Neural cell (in vitro differentiated cells): ENCODE data around the gene PDLIM3. TPM values are rescaled to one million over a fixed set of nuclear protein-coding genes. Genes with fewer than 3 reads are reported as not detected.

Experiments used
- H2AFZ ChIP-seq: fragments of 200-600, 300-800 bp; sonication (generic), shearing (Covaris generic); 2 replicates; pipeline ENCODE4 v1.6.0; 2014; ENCODE audit warnings: low read depth, mild to moderate bottlenecking, antibody characterized with exemption, low read length, moderate library complexity
- H3F3A ChIP-seq: fragments of 200-600 bp; shearing (Covaris generic); 2 replicates; pipeline ENCODE4 v1.6.1; 2016; ENCODE audit warnings: mild to moderate bottlenecking, moderate library complexity, mixed read lengths, antibody characterized with exemption, low read length; ENCODE audit not compliant: insufficient read depth, poor library complexity, severe bottlenecking
- H3K27ac ChIP-seq: fragments of 200-600, 300-800 bp; sonication (generic), shearing (Covaris generic); 2 replicates; pipeline ENCODE4 v1.5.1; 2014; ENCODE audit warnings: mild to moderate bottlenecking, low read length, moderate library complexity
- H3K27me3 ChIP-seq: fragments of 300-800, 200-600 bp; sonication (generic), shearing (Covaris generic); 2 replicates; pipeline ENCODE4 v1.6.0; 2014; ENCODE audit warnings: mild to moderate bottlenecking, low read depth, low read length, moderate library complexity; ENCODE audit not compliant: insufficient read depth
- H3K36me3 ChIP-seq: fragments of 300-800, 200-600 bp; sonication (generic), shearing (Covaris generic); 2 replicates; pipeline ENCODE4 v1.5.1; 2014; ENCODE audit warnings: mild to moderate bottlenecking, antibody characterized with exemption, low read length, moderate library complexity; ENCODE audit not compliant: insufficient read depth
- H3K4me2 ChIP-seq: fragments of 300-800, 200-600 bp; sonication (generic), shearing (Covaris generic); 2 replicates; pipeline ENCODE4 v1.6.0; 2014; ENCODE audit warnings: mild to moderate bottlenecking, low read length
- H3K4me3 ChIP-seq: fragments of 300-800, 200-600 bp; sonication (generic), shearing (Covaris generic); 2 replicates; pipeline ENCODE4 v1.5.1; 2014; ENCODE audit warnings: mild to moderate bottlenecking, low read length, moderate library complexity
- H3K79me2 ChIP-seq: fragments of 200-600 bp; shearing (Covaris generic); replicated peaks from 2 replicates; pipeline ENCODE4 v1.6.0; 2014; ENCODE audit warnings: mild to moderate bottlenecking, low read length, moderate library complexity; ENCODE audit not compliant: insufficient read depth
- H3K9ac ChIP-seq: fragments of 300-800, 200-600 bp; sonication (generic), shearing (Covaris generic); 2 replicates; pipeline ENCODE4 v1.6.1; 2016; ENCODE audit warnings: mild to moderate bottlenecking, low read length, mixed read lengths
- H3K9me2 ChIP-seq: fragments of 200-600 bp; shearing (Covaris generic); 2 replicates; pipeline ENCODE4 v1.6.1; 2016; ENCODE audit warnings: mild to moderate bottlenecking, low read length, mixed read lengths; ENCODE audit not compliant: insufficient read depth
- H3K9me3 ChIP-seq: fragments of 200-600, 300-800 bp; sonication (generic), shearing (Covaris generic); 2 replicates; pipeline ENCODE4 v1.6.1; 2016; ENCODE audit warnings: mild to moderate bottlenecking, mixed run types, low read length, moderate library complexity, mixed read lengths
- H4K20me1 ChIP-seq: fragments of 200-600 bp; shearing (Covaris generic); 2 replicates; pipeline ENCODE4 v1.6.1; 2016; ENCODE audit warnings: mild to moderate bottlenecking, mixed run types; ENCODE audit not compliant: insufficient read depth
- EP300 ChIP-seq: fragments of 450-650 bp; conservative IDR thresholded peaks from 2 replicates; pipeline ENCODE4 v1.6.1; 2014; ENCODE audit warnings: antibody characterized with exemption, mild to moderate bottlenecking, moderate library complexity; ENCODE audit not compliant: poor library complexity, severe bottlenecking
- EZH2 ChIP-seq: fragments of 200-600, 300-800 bp; shearing (Covaris generic), sonication (generic); IDR thresholded peaks from 2 replicates; pipeline ENCODE4 v1.6.1; 2014; ENCODE audit warnings: antibody characterized with exemption, low read length, borderline replicate concordance, mild to moderate bottlenecking; ENCODE audit not compliant: insufficient read depth, poor library complexity, severe bottlenecking
- MXI1 ChIP-seq: fragments of 450-650 bp; conservative IDR thresholded peaks from 2 replicates; pipeline ENCODE4 v1.6.1; 2014; ENCODE audit warnings: antibody characterized with exemption, mild to moderate bottlenecking; ENCODE audit not compliant: poor library complexity, severe bottlenecking
- POLR2AphosphoS5 ChIP-seq: IDR thresholded peaks from 2 replicates; pipeline ENCODE4 v1.6.1; 2012
- RAD21 ChIP-seq: fragments of 450-650 bp; conservative IDR thresholded peaks from 2 replicates; pipeline ENCODE4 v1.6.1; 2014; ENCODE audit warnings: antibody characterized with exemption, mild to moderate bottlenecking, moderate library complexity
- SMC3 ChIP-seq: fragments of 450-650 bp; conservative IDR thresholded peaks from 2 replicates; pipeline ENCODE4 v1.6.1; 2014; ENCODE audit warnings: antibody characterized with exemption, mild to moderate bottlenecking, moderate library complexity; ENCODE audit not compliant: poor library complexity
- TAF1 ChIP-seq: IDR thresholded peaks from 2 replicates; pipeline ENCODE4 v1.6.1; 2012; ENCODE audit warnings: low read depth
- polyA plus RNA-seq: library from polyadenylated mRNA; depleted of rRNA; stranded (reverse); fragments of >200 nt; gene quantifications from 2 replicates; pipeline ENCODE4 v1.2.3, GENCODE V29; 2014
- TF ChIP-seq, protein P1 (sequence below): fragments of 450-650 bp; IDR thresholded peaks from 2 replicates; pipeline ENCODE4 v1.5.1; 2014; ENCODE audit warnings: antibody characterized with exemption, mild to moderate bottlenecking, moderate library complexity; ENCODE audit not compliant: poor library complexity, severe bottlenecking
- TF ChIP-seq, protein P2 (sequence below): IDR thresholded peaks from 2 replicates; pipeline ENCODE4 v1.6.1; 2012; ENCODE audit warnings: borderline replicate concordance

PDLIM3 gene
- polyA plus RNA-seq, 1 donor from 2014 or later, result 1.8 TPM

DNA sequence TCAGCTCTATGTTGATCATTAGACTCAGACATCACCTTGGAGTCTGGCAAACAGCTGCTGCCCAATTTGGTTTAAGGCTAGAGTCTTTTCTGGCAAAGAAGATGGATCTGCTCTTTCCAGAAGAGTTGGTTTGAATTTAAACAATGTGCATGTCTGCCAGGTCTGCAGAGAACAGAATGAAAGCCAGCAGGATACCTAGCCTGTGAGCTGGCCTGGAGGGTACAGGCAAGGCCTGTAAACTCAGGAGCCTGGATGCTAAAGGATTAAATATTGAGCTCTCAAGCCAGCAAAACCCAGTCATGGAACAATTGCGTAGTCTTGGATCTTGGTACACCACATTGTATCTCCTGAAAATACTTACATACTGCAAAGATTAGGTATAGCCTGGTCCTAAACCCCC, 15.6 kb upstream of the PDLIM3 start:
- no peak overlapping the region for H2AFZ ChIP-seq
- TF ChIP-seq RAD21, result no peak
- TF ChIP-seq MXI1, result no peak
- H3K79me2 ChIP-seq, result no peaks in the 10 kb centered on the region

DNA sequence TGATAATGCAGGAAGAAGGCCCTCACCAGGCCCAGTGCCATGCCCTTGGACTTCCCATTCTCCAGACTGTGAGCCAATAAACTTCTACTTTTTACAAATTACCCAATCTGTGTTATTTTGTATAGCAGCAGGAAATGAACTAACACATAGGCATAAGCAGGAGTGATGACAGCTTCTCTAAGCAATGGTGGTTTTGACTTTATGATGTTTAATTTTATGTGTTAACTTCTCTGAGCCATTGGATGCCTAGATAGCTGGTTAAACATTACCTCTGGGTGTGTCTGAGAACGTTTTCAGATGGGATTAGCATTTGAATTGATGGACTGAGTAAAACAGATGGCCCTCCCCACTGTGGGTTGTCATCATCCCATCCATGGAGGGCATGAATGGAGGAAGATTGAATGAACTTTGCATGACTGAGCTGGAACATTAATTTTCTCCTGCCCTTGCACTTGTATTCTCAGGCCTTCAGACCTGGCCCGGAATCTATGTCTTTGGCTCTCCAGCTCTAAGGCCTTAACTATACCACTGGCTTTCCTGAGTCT, 13.9 kb upstream of the PDLIM3 start:
- H3F3A ChIP-seq, result no peaks in the 10 kb centered on the region
- no peak overlapping the region for H2AFZ ChIP-seq
- H3K4me2 ChIP-seq, result no peak overlapping the region
- H3K9me2 ChIP-seq, result no peaks in the 10 kb centered on the region
- H4K20me1 ChIP-seq, result no peaks in the 10 kb centered on the region
- no peaks in the 10 kb centered on the region for H3K79me2 ChIP-seq
- TF ChIP-seq EZH2, result no peak
- TF ChIP-seq, protein P1, sequence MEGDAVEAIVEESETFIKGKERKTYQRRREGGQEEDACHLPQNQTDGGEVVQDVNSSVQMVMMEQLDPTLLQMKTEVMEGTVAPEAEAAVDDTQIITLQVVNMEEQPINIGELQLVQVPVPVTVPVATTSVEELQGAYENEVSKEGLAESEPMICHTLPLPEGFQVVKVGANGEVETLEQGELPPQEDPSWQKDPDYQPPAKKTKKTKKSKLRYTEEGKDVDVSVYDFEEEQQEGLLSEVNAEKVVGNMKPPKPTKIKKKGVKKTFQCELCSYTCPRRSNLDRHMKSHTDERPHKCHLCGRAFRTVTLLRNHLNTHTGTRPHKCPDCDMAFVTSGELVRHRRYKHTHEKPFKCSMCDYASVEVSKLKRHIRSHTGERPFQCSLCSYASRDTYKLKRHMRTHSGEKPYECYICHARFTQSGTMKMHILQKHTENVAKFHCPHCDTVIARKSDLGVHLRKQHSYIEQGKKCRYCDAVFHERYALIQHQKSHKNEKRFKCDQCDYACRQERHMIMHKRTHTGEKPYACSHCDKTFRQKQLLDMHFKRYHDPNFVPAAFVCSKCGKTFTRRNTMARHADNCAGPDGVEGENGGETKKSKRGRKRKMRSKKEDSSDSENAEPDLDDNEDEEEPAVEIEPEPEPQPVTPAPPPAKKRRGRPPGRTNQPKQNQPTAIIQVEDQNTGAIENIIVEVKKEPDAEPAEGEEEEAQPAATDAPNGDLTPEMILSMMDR, result no peak
- no peak for TF ChIP-seq EP300
- TF ChIP-seq, protein P2, sequence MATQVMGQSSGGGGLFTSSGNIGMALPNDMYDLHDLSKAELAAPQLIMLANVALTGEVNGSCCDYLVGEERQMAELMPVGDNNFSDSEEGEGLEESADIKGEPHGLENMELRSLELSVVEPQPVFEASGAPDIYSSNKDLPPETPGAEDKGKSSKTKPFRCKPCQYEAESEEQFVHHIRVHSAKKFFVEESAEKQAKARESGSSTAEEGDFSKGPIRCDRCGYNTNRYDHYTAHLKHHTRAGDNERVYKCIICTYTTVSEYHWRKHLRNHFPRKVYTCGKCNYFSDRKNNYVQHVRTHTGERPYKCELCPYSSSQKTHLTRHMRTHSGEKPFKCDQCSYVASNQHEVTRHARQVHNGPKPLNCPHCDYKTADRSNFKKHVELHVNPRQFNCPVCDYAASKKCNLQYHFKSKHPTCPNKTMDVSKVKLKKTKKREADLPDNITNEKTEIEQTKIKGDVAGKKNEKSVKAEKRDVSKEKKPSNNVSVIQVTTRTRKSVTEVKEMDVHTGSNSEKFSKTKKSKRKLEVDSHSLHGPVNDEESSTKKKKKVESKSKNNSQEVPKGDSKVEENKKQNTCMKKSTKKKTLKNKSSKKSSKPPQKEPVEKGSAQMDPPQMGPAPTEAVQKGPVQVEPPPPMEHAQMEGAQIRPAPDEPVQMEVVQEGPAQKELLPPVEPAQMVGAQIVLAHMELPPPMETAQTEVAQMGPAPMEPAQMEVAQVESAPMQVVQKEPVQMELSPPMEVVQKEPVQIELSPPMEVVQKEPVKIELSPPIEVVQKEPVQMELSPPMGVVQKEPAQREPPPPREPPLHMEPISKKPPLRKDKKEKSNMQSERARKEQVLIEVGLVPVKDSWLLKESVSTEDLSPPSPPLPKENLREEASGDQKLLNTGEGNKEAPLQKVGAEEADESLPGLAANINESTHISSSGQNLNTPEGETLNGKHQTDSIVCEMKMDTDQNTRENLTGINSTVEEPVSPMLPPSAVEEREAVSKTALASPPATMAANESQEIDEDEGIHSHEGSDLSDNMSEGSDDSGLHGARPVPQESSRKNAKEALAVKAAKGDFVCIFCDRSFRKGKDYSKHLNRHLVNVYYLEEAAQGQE, result no peak
- no peak for TF ChIP-seq SMC3
- no peak for TF ChIP-seq RAD21
- no peak for TF ChIP-seq MXI1
- no peak for TF ChIP-seq POLR2AphosphoS5
- no peak for TF ChIP-seq TAF1
- H3K9me3 ChIP-seq, result no peaks in the 10 kb centered on the region
- no peak overlapping the region for H3K4me3 ChIP-seq
- no peak overlapping the region for H3K9ac ChIP-seq
- H3K36me3 ChIP-seq, result no peaks in the 10 kb centered on the region
- no peak overlapping the region for H3K27ac ChIP-seq
- H3K27me3 ChIP-seq, result no peaks in the 10 kb centered on the region

More for the DNA sequence above, 15.6 kb upstream of the PDLIM3 start:
- no peak overlapping the region for H3K4me2 ChIP-seq
- no peaks in the 10 kb centered on the region for H3K9me3 ChIP-seq
- no peaks in the 10 kb centered on the region for H3K9me2 ChIP-seq
- H3F3A ChIP-seq, result no peaks in the 10 kb centered on the region
- no peak overlapping the region for H3K4me3 ChIP-seq
- H3K9ac ChIP-seq, result no peak overlapping the region
- H3K27ac ChIP-seq, result no peak overlapping the region
- no peaks in the 10 kb centered on the region for H3K36me3 ChIP-seq
- no peaks in the 10 kb centered on the region for H4K20me1 ChIP-seq
- no peaks in the 10 kb centered on the region for H3K27me3 ChIP-seq
